SU-DHL-6 (cell line): Measurements from ENCODE around the gene VAC14.

Experiments
- EZH2phosphoT487 ChIP-seq: fragments of 200-600 bp; sonication (generic), shearing (Covaris generic); conservative IDR thresholded peaks from 2 replicates; pipeline ENCODE4 v1.6.1; 2018; ENCODE audit warnings: mild to moderate bottlenecking, antibody characterized with exemption, low read length, moderate library complexity, mixed read lengths
- TF ChIP-seq, protein P1 (sequence below): fragments of 200-600 bp; sonication (generic); IDR thresholded peaks from one replicate; pipeline ENCODE4 v1.5.1; 2017; ENCODE audit warnings: antibody characterized with exemption, mild to moderate bottlenecking, low read length, moderate library complexity; ENCODE audit not compliant: insufficient read depth, poor library complexity, severe bottlenecking

GRCh38 chr16:70774261-70774660 is 26.7 kb downstream of the VAC14 start:
- TF ChIP-seq EZH2phosphoT487, result no peak
- TF ChIP-seq, protein P1, sequence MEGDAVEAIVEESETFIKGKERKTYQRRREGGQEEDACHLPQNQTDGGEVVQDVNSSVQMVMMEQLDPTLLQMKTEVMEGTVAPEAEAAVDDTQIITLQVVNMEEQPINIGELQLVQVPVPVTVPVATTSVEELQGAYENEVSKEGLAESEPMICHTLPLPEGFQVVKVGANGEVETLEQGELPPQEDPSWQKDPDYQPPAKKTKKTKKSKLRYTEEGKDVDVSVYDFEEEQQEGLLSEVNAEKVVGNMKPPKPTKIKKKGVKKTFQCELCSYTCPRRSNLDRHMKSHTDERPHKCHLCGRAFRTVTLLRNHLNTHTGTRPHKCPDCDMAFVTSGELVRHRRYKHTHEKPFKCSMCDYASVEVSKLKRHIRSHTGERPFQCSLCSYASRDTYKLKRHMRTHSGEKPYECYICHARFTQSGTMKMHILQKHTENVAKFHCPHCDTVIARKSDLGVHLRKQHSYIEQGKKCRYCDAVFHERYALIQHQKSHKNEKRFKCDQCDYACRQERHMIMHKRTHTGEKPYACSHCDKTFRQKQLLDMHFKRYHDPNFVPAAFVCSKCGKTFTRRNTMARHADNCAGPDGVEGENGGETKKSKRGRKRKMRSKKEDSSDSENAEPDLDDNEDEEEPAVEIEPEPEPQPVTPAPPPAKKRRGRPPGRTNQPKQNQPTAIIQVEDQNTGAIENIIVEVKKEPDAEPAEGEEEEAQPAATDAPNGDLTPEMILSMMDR, result no peak
